ENCODE measurements around the gene NEURL1B. TPM values are rescaled to one million over a fixed set of nuclear protein-coding genes. Genes with fewer than 3 reads are reported as not detected.

NEURL1B gene
- total RNA-seq, 1 donor from 2014 or later, result 30.9 TPM

GRCh38 chr5:172593721-172594235, 47.3 kb upstream of the NEURL1B start:
- TF ChIP-seq POLR2A (IDR thresholded peaks at IDR 0.05) (no peak), POLR2AphosphoS5 (IDR thresholded peaks at IDR 0.05; ENCODE audit: insufficient read depth in 1 of 2, low read depth in 1 of 2) (no peak)
- TF ChIP-seq, protein P1, sequence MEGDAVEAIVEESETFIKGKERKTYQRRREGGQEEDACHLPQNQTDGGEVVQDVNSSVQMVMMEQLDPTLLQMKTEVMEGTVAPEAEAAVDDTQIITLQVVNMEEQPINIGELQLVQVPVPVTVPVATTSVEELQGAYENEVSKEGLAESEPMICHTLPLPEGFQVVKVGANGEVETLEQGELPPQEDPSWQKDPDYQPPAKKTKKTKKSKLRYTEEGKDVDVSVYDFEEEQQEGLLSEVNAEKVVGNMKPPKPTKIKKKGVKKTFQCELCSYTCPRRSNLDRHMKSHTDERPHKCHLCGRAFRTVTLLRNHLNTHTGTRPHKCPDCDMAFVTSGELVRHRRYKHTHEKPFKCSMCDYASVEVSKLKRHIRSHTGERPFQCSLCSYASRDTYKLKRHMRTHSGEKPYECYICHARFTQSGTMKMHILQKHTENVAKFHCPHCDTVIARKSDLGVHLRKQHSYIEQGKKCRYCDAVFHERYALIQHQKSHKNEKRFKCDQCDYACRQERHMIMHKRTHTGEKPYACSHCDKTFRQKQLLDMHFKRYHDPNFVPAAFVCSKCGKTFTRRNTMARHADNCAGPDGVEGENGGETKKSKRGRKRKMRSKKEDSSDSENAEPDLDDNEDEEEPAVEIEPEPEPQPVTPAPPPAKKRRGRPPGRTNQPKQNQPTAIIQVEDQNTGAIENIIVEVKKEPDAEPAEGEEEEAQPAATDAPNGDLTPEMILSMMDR (IDR thresholded peaks at IDR 0.05), result no peak
- Histone ChIP-seq H3K27ac (no peak overlapping the region), H3K36me3 (no peaks in the 10 kb centered on the region), H3K9me3 (no peaks in the 10 kb centered on the region), H3K27me3 (no peaks in the 10 kb centered on the region), H3K4me3 (no peak overlapping the region), H3K4me1 (peaks cover 5% of the 10 kb centered on the region)
- no peak for DNase-seq (ENCODE audit: extremely low spot score in 2 of 2)
- intact Hi-C loops (cut with DNase I), result no loop called here

GRCh38 chr5:172594431-172594830, 46.6 kb upstream of the NEURL1B start:
- H3K4me1 ChIP-seq, result peaks cover 6% of the 10 kb centered on the region
- H3K36me3 ChIP-seq, result no peaks in the 10 kb centered on the region
- intact Hi-C loops (cut with DNase I), result no loop called here
- no peak for DNase-seq (ENCODE audit: extremely low spot score in 2 of 2)
- H3K9me3 ChIP-seq, result no peaks in the 10 kb centered on the region
- no peak overlapping the region for H3K27ac ChIP-seq
- H3K4me3 ChIP-seq, result no peak overlapping the region
- TF ChIP-seq POLR2AphosphoS5 (IDR thresholded peaks at IDR 0.05; ENCODE audit: insufficient read depth in 1 of 2, low read depth in 1 of 2), result no peak
- TF ChIP-seq POLR2A (IDR thresholded peaks at IDR 0.05), result no peak
- TF ChIP-seq, protein P1 (IDR thresholded peaks at IDR 0.05), result no peak
- no peaks in the 10 kb centered on the region for H3K27me3 ChIP-seq

- Histone ChIP-seq H3K4me1 (peaks cover 6% of the 10 kb centered on the region), H3K36me3 (no peaks in the 10 kb centered on the region), H3K27ac (no peak overlapping the region), H3K27me3 (no peaks in the 10 kb centered on the region), H3K4me3 (no peak overlapping the region), H3K9me3 (no peaks in the 10 kb centered on the region)
- TF ChIP-seq, protein P1 (IDR thresholded peaks at IDR 0.05), result no peak
- intact Hi-C loops (cut with DNase I), result no loop called here
- DNase-seq (ENCODE audit: extremely low spot score in 2 of 2), result no peak
Measured at GRCh38 chr5:172594867-172595466, 46.1 kb upstream of the NEURL1B start.

GRCh38 chr5:172595596-172596455, 45.2 kb upstream of the NEURL1B start:
- Histone ChIP-seq H3K9me3 (no peaks in the 10 kb centered on the region), H3K36me3 (no peaks in the 10 kb centered on the region), H3K4me3 (no peak overlapping the region), H3K27ac (no peak overlapping the region), H3K4me1 (peaks cover 6% of the 10 kb centered on the region), H3K27me3 (no peaks in the 10 kb centered on the region)
- TF ChIP-seq, protein P1 (IDR thresholded peaks at IDR 0.05), result no peak
- TF ChIP-seq POLR2AphosphoS5 (IDR thresholded peaks at IDR 0.05; ENCODE audit: insufficient read depth in 1 of 2, low read depth in 1 of 2) (no peak), POLR2A (IDR thresholded peaks at IDR 0.05) (no peak)
- no peak for DNase-seq (ENCODE audit: extremely low spot score in 2 of 2)
- intact Hi-C loops (cut with DNase I), result no loop called here
